Measurements from ENCODE around the gene GSAP. TPM values are rescaled to one million over a fixed set of nuclear protein-coding genes. Genes with fewer than 3 reads are reported as not detected.

GSAP gene
- total RNA-seq, 1 donor from 2014 or later, result 19.6 TPM

DNA sequence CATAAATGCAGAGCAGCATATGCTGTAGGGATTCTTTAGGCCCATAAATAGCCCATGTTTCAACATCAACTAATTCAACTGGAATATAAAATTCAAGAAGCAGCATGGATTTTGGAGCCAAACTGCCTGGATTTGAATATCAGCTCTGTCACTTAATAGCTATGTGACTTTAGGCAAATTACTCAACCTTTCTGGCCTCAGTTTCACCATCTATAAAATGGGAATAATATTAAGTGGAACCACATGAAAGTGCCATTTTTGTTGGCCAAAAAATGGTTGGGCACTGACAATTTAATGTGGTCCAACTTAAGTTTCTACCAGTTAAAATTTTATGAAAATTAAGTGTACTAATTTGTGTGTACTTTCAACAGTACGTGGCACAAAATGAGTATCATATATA is 98.1 kb downstream of the GSAP start:
- no peak for DNase-seq (ENCODE audit: low spot score in 2 of 2, unreplicated experiment in 2 of 2)
- TF ChIP-seq, protein P1, sequence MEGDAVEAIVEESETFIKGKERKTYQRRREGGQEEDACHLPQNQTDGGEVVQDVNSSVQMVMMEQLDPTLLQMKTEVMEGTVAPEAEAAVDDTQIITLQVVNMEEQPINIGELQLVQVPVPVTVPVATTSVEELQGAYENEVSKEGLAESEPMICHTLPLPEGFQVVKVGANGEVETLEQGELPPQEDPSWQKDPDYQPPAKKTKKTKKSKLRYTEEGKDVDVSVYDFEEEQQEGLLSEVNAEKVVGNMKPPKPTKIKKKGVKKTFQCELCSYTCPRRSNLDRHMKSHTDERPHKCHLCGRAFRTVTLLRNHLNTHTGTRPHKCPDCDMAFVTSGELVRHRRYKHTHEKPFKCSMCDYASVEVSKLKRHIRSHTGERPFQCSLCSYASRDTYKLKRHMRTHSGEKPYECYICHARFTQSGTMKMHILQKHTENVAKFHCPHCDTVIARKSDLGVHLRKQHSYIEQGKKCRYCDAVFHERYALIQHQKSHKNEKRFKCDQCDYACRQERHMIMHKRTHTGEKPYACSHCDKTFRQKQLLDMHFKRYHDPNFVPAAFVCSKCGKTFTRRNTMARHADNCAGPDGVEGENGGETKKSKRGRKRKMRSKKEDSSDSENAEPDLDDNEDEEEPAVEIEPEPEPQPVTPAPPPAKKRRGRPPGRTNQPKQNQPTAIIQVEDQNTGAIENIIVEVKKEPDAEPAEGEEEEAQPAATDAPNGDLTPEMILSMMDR (IDR thresholded peaks at IDR 0.05; ENCODE audit: unreplicated experiment), result no peak
- H3K9me3 Mint-ChIP-seq, result peaks cover 5% of the 10 kb centered on the region
- no peaks in the 10 kb centered on the region for H3K27me3 Mint-ChIP-seq (ENCODE audit: low read depth)
- peaks cover 30% of the 10 kb centered on the region for H3K36me3 Mint-ChIP-seq
- no peak overlapping the region for H3K4me3 Mint-ChIP-seq
- peaks cover 6% of the 10 kb centered on the region for H3K4me1 Mint-ChIP-seq
- no peak overlapping the region for H3K27ac Mint-ChIP-seq

DNA sequence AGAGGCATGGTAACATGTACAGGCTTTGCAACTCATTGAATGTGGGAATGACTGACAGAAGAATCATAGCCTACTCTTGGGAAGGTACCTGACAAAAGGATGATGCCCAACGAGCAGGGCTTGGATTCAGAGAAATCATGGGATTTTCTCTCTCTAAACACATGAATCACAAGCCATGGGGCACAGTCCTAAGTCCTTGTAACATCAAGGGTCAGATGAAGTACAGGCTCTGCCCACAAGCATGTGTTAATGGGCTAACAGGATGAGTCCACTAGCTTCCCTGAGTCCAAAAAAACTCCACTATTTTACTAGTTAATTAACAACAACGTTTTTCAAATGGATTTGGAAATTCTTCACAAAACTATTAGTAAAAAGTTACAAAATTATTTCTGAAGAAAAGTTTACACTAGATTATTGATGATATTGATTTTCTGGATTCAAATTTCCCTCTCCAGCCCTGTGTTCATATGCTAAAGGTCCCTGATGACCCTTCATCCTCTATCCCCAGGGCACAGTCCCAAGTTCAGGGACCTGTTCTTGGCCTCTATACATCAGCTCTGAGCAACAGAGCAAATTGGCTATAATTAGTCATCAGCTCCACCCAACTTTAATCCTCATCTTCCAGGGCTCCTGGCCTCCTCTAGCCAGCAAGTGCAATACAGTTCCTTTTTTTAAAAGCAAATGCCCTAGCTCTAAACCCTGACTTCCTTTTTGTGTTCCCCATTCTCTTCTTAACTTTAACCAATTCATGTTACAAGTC is 99.8 kb downstream of the GSAP start:
- H3K4me3 Mint-ChIP-seq, result no peak overlapping the region
- no peaks in the 10 kb centered on the region for H3K27me3 Mint-ChIP-seq (ENCODE audit: low read depth)
- H3K36me3 Mint-ChIP-seq, result peaks cover 34% of the 10 kb centered on the region
- no peak overlapping the region for H3K27ac Mint-ChIP-seq
- H3K4me1 Mint-ChIP-seq, result peaks cover 6% of the 10 kb centered on the region
- no peak for DNase-seq (ENCODE audit: low spot score in 2 of 2, unreplicated experiment in 2 of 2)
- TF ChIP-seq, protein P1 (IDR thresholded peaks at IDR 0.05; ENCODE audit: unreplicated experiment), result no peak
- peaks cover 5% of the 10 kb centered on the region for H3K9me3 Mint-ChIP-seq

DNA sequence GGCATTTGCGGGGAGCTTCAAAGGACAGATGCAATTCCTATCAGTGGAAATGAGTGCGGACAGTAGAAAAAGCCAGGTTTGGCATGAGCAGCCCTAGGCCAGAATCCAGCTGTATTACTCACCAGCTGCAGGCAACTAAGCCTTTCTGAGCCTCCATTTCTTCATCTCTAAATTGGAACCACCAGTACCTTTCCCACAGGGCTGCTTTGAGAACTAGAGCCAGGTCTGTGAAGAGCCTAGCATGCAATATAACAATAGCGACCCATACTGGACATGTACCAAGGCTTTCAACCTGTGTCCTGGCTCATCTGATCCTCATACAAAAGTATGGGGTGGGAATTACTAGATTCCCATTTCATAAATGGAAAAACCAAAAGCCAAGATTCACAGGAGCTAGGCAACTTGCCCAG is 101.0 kb downstream of the GSAP start:
- Mint-ChIP-seq H3K27me3 (ENCODE audit: low read depth) (no peaks in the 10 kb centered on the region), H3K4me1 (peaks cover 3% of the 10 kb centered on the region), H3K9me3 (peaks cover 5% of the 10 kb centered on the region), H3K36me3 (peaks cover 42% of the 10 kb centered on the region), H3K27ac (no peak overlapping the region), H3K4me3 (no peak overlapping the region)
- TF ChIP-seq, protein P1 (IDR thresholded peaks at IDR 0.05; ENCODE audit: unreplicated experiment), result no peak
- DNase-seq (ENCODE audit: low spot score in 2 of 2, unreplicated experiment in 2 of 2), result no peak

DNA sequence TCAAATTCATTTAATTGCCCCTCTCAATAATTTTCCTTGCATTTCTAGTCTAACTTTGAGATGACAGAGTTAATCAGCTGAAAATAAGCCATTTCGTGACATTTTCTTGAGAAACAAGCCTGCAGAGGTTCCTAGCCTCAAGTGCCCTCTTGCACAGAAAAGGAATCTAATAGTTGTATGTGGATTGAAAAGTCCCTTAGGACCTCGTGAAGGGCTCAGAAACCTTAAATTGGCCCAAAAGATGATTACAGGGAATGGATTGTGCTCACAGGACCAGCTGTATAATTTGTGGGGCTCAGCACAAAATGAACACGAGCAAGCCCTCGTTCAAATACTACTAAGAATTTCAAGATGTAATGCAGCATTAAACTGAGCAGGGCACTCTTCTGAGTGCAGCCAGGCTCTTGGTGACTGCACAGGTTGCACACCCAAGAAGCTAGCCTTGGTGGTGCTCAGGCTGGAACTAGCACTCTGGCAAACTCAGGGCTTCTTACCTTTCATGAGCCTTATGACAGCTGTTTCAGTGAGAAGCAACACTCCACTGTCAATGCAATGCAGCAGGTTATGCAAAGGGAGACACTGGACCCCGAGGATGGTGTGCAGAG is 102.2 kb downstream of the GSAP start:
- H3K36me3 Mint-ChIP-seq, result peaks cover 34% of the 10 kb centered on the region
- H3K27ac Mint-ChIP-seq, result no peak overlapping the region
- H3K4me1 Mint-ChIP-seq, result no peaks in the 10 kb centered on the region

DNA sequence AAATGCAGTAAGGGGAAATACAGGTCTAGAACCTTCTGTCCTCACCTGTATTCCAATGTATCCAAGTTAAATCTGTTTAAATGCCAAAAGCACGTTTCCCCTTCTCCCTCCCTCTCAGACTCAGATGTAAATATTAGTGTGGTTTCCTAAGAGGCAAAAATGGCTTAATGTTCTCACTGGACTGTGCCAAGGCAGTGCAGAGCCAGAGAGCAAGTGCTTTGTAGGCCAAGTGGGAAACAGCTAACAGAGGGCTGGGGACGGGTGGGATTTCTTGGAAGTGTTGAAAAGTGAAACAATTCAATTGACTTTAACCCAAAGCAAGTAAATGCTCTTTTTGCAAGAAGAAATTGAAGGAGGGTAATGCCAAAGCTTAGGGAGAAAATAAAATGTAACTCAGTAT is 103.1 kb downstream of the GSAP start:
- H3K27me3 Mint-ChIP-seq (ENCODE audit: low read depth), result no peaks in the 10 kb centered on the region
- no peak overlapping the region for H3K4me3 Mint-ChIP-seq
- no peak for DNase-seq (ENCODE audit: low spot score in 2 of 2, unreplicated experiment in 2 of 2)
- H3K36me3 Mint-ChIP-seq, result peaks cover 33% of the 10 kb centered on the region
- TF ChIP-seq, protein P1 (IDR thresholded peaks at IDR 0.05; ENCODE audit: unreplicated experiment), result no peak
- H3K27ac Mint-ChIP-seq, result no peak overlapping the region
- H3K4me1 Mint-ChIP-seq, result no peaks in the 10 kb centered on the region
- H3K9me3 Mint-ChIP-seq, result peaks cover 5% of the 10 kb centered on the region

More for the DNA sequence above, 102.2 kb downstream of the GSAP start:
- no peaks in the 10 kb centered on the region for H3K27me3 Mint-ChIP-seq (ENCODE audit: low read depth)
- no peak for DNase-seq (ENCODE audit: low spot score in 2 of 2, unreplicated experiment in 2 of 2)
- H3K9me3 Mint-ChIP-seq, result no peaks in the 10 kb centered on the region
- H3K4me3 Mint-ChIP-seq, result no peak overlapping the region
- TF ChIP-seq, protein P1 (IDR thresholded peaks at IDR 0.05; ENCODE audit: unreplicated experiment), result no peak

All from mesothelial cell of epicardium (in vitro differentiated cells).